ENCODE results near the gene IGSF3. TPM values are rescaled to one million over a fixed set of nuclear protein-coding genes. Genes with fewer than 3 reads are reported as not detected.

The IGSF3 gene
- total RNA-seq, 4 donors from 2014 or later: 2.5 to 14.3 (median 8.5) TPM

DNA sequence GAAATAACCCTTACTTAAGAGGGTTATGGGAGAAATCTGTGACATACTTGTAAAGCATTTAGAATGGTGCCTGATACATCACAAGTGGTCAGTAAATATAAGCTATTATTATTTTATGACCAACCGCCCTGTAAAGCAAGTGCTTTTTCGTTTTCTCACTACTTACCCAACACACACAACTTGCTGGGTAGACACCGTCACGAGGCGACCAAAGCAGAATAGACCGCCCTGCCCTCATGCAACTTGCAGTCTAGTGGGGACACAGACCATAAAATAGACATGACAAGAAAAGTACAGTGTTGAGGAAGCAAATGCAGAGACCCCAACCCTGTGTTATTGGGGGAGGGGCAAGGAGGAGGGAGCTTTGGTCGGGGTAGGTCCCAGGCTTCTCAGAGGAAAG lies 744 bp upstream of the IGSF3 start:
- intact Hi-C loops (cut with DNase I): loop anchor here (5.0 kb wide), 1 partner anchor 96 kb away; the partner anchor contains the start of gene CD58
- Histone ChIP-seq H3K36me3 (no peaks in the 10 kb centered on the region), H3K9me3 (no peaks in the 10 kb centered on the region), H3K27ac (replicated peaks in 1 of 4) (no peak overlapping the region), H3K27me3 (peaks cover 0 to 4% (median 0%) of the 10 kb centered on the region in 4 donors), H3K4me3 (peak overlapping the region in 3 of 4 donors; percentile 68 to 80 (median 78)), H3K4me1 (peaks cover 11 to 34% (median 22%) of the 10 kb centered on the region in 4 donors)
- WGBS: 90% methylated on average over 7 of the region's 7 CpGs
- TF ChIP-seq, protein P1, sequence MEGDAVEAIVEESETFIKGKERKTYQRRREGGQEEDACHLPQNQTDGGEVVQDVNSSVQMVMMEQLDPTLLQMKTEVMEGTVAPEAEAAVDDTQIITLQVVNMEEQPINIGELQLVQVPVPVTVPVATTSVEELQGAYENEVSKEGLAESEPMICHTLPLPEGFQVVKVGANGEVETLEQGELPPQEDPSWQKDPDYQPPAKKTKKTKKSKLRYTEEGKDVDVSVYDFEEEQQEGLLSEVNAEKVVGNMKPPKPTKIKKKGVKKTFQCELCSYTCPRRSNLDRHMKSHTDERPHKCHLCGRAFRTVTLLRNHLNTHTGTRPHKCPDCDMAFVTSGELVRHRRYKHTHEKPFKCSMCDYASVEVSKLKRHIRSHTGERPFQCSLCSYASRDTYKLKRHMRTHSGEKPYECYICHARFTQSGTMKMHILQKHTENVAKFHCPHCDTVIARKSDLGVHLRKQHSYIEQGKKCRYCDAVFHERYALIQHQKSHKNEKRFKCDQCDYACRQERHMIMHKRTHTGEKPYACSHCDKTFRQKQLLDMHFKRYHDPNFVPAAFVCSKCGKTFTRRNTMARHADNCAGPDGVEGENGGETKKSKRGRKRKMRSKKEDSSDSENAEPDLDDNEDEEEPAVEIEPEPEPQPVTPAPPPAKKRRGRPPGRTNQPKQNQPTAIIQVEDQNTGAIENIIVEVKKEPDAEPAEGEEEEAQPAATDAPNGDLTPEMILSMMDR (IDR thresholded peaks at IDR 0.05): no peak
- no peak for TF ChIP-seq POLR2AphosphoS5 (IDR thresholded peaks at IDR 0.05)
- TF ChIP-seq POLR2A (IDR thresholded peaks at IDR 0.05; ENCODE audit: low read depth): no peak
- no peak for TF ChIP-seq EP300 (IDR thresholded peaks at IDR 0.05)
- DNase-seq (ENCODE audit: extremely low spot score): no peak

DNA sequence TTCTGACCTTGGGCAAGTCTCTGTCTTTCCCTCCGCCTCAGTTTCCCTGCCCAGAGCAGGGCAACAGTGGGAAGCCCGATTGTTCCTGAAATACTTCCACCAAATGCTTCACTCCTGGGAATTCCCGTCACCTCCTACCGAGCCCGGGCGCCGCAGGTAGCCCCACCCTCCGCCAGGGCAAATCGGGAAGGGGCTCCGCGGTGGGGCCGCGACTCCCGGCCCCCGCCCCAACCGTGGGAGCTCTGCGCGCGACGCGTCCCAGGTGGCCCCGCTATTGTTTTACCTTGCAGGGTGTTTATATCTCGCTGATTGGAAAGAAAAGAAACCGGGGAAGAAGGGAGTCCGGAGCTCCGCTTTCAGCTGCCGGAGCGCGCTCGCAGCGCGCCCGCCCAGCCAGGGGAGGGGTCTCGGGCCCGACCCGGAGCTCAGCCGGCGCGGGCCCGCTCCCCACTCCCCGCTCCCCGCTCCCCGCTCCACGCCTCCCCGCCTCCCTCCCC lies 407 bp downstream of the IGSF3 start:
- peak overlapping the region; percentile 68 to 80 (median 79) for H3K4me3 ChIP-seq
- DNase-seq (ENCODE audit: extremely low spot score): no peak
- peaks cover 11 to 30% (median 22%) of the 10 kb centered on the region in 4 donors for H3K4me1 ChIP-seq
- H3K27ac ChIP-seq (replicated peaks in 1 of 4): peak overlapping the region in 3 of 4 donors; percentile 43 to 56 (median 52)
- peaks cover 0 to 4% (median 0%) of the 10 kb centered on the region in 4 donors for H3K27me3 ChIP-seq
- H3K36me3 ChIP-seq: no peaks in the 10 kb centered on the region
- WGBS: 0% methylated on average over 2 of the region's 45 CpGs
- intact Hi-C loops (cut with DNase I): loop anchor here (5.0 kb wide), 1 partner anchor 95 kb away; the partner anchor contains the start of gene CD58
- no peak for TF ChIP-seq POLR2A (IDR thresholded peaks at IDR 0.05; ENCODE audit: low read depth)
- TF ChIP-seq EP300 (IDR thresholded peaks at IDR 0.05): no peak
- TF ChIP-seq, protein P1 (IDR thresholded peaks at IDR 0.05): no peak
- no peak for TF ChIP-seq POLR2AphosphoS5 (IDR thresholded peaks at IDR 0.05)
- no peaks in the 10 kb centered on the region for H3K9me3 ChIP-seq

DNA sequence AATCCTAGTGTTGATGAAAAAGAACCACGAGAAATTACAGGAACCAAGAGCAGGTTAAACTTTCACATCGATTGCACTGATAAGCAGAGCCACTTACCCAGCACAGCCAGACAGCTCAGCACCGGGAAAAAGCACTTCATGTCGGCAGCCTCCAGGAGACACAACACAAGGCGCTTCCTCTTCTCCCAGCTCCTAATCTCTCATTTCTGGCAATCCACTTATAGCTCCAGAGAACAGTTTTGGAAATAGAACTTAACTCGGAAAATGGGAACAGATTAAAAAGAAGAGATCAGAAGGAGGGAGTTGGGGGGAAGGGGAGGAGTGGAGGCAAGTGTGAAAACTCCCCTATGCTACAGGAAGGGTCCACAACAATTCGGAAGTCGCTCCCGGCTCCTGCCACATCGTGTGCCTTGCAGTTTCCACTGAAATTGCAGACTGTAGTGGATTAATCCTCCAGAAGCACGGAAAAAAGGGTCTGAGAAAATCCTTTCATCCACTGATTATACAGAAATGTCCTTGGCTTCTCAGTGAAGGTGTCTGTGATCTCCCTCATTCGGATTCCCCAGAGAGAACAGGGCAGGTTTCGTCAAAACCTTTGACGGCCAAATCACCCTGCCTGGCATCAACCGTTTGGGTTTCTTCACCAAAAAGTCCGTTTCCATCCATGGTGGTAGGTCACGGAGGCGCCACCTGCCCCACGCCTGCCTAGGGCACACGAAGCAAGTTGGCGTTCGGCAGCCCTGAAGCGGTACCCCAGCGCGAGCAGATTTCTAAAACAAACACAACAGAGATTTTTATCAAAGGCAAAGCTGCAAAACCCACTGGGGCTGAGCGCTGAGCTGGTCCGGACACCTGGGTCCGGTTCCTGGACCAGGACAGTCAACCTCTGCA lies 1.1 kb downstream of the IGSF3 start:
- H3K4me3 ChIP-seq: peak overlapping the region; percentile 68 to 80 (median 79)
- H3K27me3 ChIP-seq: peaks cover 0 to 4% (median 0%) of the 10 kb centered on the region in 4 donors
- H3K27ac ChIP-seq (replicated peaks in 1 of 4): peak overlapping the region in 1 of 4 donors; percentile 52
- intact Hi-C loops (cut with DNase I): loop anchor here (5.0 kb wide), 1 partner anchor 94 kb away; the partner anchor contains the start of gene CD58
- no peak for DNase-seq (ENCODE audit: extremely low spot score)
- TF ChIP-seq POLR2A (IDR thresholded peaks at IDR 0.05; ENCODE audit: low read depth) (no peak), POLR2AphosphoS5 (IDR thresholded peaks at IDR 0.05) (no peak), EP300 (IDR thresholded peaks at IDR 0.05) (no peak)
- TF ChIP-seq, protein P1 (IDR thresholded peaks at IDR 0.05): no peak
- 12% methylated on average over 18 of the region's 28 CpGs for WGBS
- H3K9me3 ChIP-seq: no peaks in the 10 kb centered on the region
- peaks cover 11 to 29% (median 22%) of the 10 kb centered on the region in 4 donors for H3K4me1 ChIP-seq
- H3K36me3 ChIP-seq: no peaks in the 10 kb centered on the region

DNA sequence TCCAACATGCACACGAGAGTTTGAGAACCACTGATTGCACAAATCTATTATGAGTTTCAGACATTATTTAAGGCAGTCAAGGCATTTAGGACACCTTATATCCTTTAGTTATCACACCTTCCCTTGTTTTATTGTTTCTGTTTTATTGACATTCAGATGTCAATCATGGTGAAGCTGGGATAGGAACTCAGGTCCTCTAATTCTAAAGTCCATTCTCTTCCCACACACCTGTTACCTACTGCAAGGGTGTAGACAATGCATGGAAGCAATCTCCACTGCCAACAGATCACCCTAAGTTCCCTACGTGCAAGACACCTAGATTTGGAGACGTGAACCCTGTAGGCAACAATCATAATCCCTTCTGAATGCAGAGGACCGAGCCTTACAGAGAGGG lies 2.6 kb downstream of the IGSF3 start:
- Histone ChIP-seq H3K9me3 (no peaks in the 10 kb centered on the region), H3K27me3 (peaks cover 0 to 4% (median 0%) of the 10 kb centered on the region in 4 donors), H3K4me3 (no peak overlapping the region), H3K36me3 (no peaks in the 10 kb centered on the region), H3K4me1 (peaks cover 11 to 25% (median 22%) of the 10 kb centered on the region in 4 donors), H3K27ac (replicated peaks in 1 of 4) (no peak overlapping the region)
- TF ChIP-seq POLR2AphosphoS5 (IDR thresholded peaks at IDR 0.05) (no peak), EP300 (IDR thresholded peaks at IDR 0.05) (no peak)
- TF ChIP-seq, protein P1 (IDR thresholded peaks at IDR 0.05): no peak
- 95% methylated on average over 4 of the region's 4 CpGs for WGBS
- no peak for DNase-seq (ENCODE audit: extremely low spot score)
- intact Hi-C loops (cut with DNase I): loop anchor here (5.0 kb wide), 1 partner anchor 93 kb away; the partner anchor contains the start of gene CD58
